ENCODE measurements around the gene S100P.

Gene S100P

GRCh38 chr4:6728320-6729029 lies 34.8 kb downstream of the S100P start:
- DNase-seq (ENCODE audit: extremely low read depth, low read depth), result no peak

GRCh38 chr4:6730603-6731317 lies 37.1 kb downstream of the S100P start:
- TF ChIP-seq CTCF (IDR thresholded peaks at IDR 0.05; ENCODE audit: low read depth, low read length), result no peak
- no peak for DNase-seq (ENCODE audit: extremely low read depth, low read depth)

More at GRCh38 chr4:6728320-6729029, 34.8 kb downstream of the S100P start:
- TF ChIP-seq CTCF (IDR thresholded peaks at IDR 0.05; ENCODE audit: low read depth, low read length), result no peak

GRCh38 chr4:6731318-6731675 lies 37.6 kb downstream of the S100P start:
- no peak for DNase-seq (ENCODE audit: extremely low read depth, low read depth)
- no peak for TF ChIP-seq CTCF (IDR thresholded peaks at IDR 0.05; ENCODE audit: low read depth, low read length)

- TF ChIP-seq CTCF (IDR thresholded peaks at IDR 0.05; ENCODE audit: low read depth, low read length), result no peak
Observed at GRCh38 chr4:6731780-6732179, 38.1 kb downstream of the S100P start.

GRCh38 chr4:6732441-6733357 lies 39.0 kb downstream of the S100P start:
- peak; percentile 85 for DNase-seq (ENCODE audit: extremely low read depth, low read depth)
- TF ChIP-seq CTCF (IDR thresholded peaks at IDR 0.05; ENCODE audit: low read depth, low read length), result no peak

More at GRCh38 chr4:6731780-6732179, 38.1 kb downstream of the S100P start:
- no peak for DNase-seq (ENCODE audit: extremely low read depth, low read depth)

- no peak for DNase-seq (ENCODE audit: extremely low read depth, low read depth)
- no peak for TF ChIP-seq CTCF (IDR thresholded peaks at IDR 0.05; ENCODE audit: low read depth, low read length)
Observed at GRCh38 chr4:6733358-6734164, 39.9 kb downstream of the S100P start.

Data from AG09319 (cell line).